K562 (cell line): ENCODE results near the gene SPTSSA. TPM values are rescaled to one million over a fixed set of nuclear protein-coding genes. Genes with fewer than 3 reads are reported as not detected.
A peak's percentile ranks its signal among the peaks of the same experiment; 100 is the strongest.

Source experiments
- FOXM1 ChIP-seq, 2 experiments: fragments of 450-650 bp in 1 of 2; sonication (generic) in 1 of 2; formaldehyde crosslinking in 1 of 2; IDR thresholded peaks; 2 replicates each; pipeline versions ENCODE4 v1.6.1 to v1.9.0; 2017 to 2022; ENCODE audit warnings: low read depth in 2 of 2, mild to moderate bottlenecking in 2 of 2, missing genetic modification reagents in 1 of 2, moderate library complexity in 1 of 2
- KDM4B ChIP-seq, 2 experiments: fragments of 450-650 bp in 1 of 2; sonication (generic) in 1 of 2; IDR thresholded peaks; 2 replicates each; pipeline ENCODE4 v1.6.1; 2016 to 2017; ENCODE audit warnings: borderline replicate concordance in 2 of 2, antibody characterized with exemption in 1 of 2, low read depth in 1 of 2, mild to moderate bottlenecking in 1 of 2
- RBM14 ChIP-seq: fragments of 200-400 bp; formaldehyde crosslinking; IDR thresholded peaks from 2 replicates; pipeline ENCODE4 v1.6.1; 2018; ENCODE audit warnings: low read depth, mild to moderate bottlenecking, low read length, moderate library complexity, borderline replicate concordance; ENCODE audit not compliant: insufficient read depth
- SREBF1 ChIP-seq: fragments of 150-350 bp; IDR thresholded peaks from 2 replicates; pipeline ENCODE4 v1.6.1; 2014; ENCODE audit warnings: antibody characterized with exemption, low read depth, low read length, borderline replicate concordance
- TBP ChIP-seq: optimal IDR thresholded peaks from 2 replicates; pipeline ENCODE3; 2011; ENCODE audit warnings: low read depth, low read length, improper control_type of control experiment
- ZNF133 ChIP-seq: fragments of 250-450 bp; sonication (Bioruptor Pico); IDR thresholded peaks from 2 replicates; pipeline ENCODE4 v1.4.0; 2020; ENCODE audit warnings: mild to moderate bottlenecking
- ZNF407 ChIP-seq: fragments of 450-650 bp; IDR thresholded peaks from 2 replicates; pipeline ENCODE4 v1.6.1; 2016; ENCODE audit warnings: low read depth
- ZNF584 ChIP-seq: fragments of 200-800 bp; sonication (Bioruptor generic); IDR thresholded peaks from 2 replicates; pipeline ENCODE4 v1.6.1; 2016; ENCODE audit warnings: low read depth, mild to moderate bottlenecking, missing genetic modification characterization, missing compliant biosample characterization
- polyA plus RNA-seq, 8 experiments: library from polyadenylated mRNA; depleted of rRNA in 4 of 8; stranded (reverse) in 5 of 8; unstranded in 3 of 8; fragments of >200 nt; fragmentation: Nextera tagmentation in 2 of 8; fragmentation: Illumina TruSeq in 1 of 8; extraction: Ambion mirVana in 2 of 8; extraction: Trizol in 1 of 8; gene quantifications; 2 replicates each; pipeline versions ENCODE4 v1.2.1 to v1.2.3, GENCODE V29; 2011 to 2014; ENCODE audit warnings: inconsistent platforms in 1 of 8, missing spikeins in 1 of 8
- total RNA-seq, 7 experiments: library from RNA; depleted of rRNA in 6 of 7; stranded (reverse); fragments of >200 nt in 6 of 7; fragmentation: Illumina TruSeq in 2 of 7; extraction: Trizol in 2 of 7; gene quantifications; 2 replicates each; pipeline versions ENCODE4 v1.2.1 to v1.2.3, GENCODE V29; 2011 to 2021; ENCODE audit warnings: low replicate concordance in 1 of 7
- TF ChIP-seq, protein P1 (sequence below), 2 experiments: fragments of 450-650 bp; IDR thresholded peaks; 2 replicates each; pipeline ENCODE4 v1.6.1; 2016; ENCODE audit warnings: mild to moderate bottlenecking in 2 of 2, borderline replicate concordance in 1 of 2, low read depth in 1 of 2, moderate library complexity in 1 of 2

SPTSSA gene
- total and polyA plus RNA-seq, 9 of the 15 experiments (the other 6 are each of a cell fraction or from before 2014, with no cell fraction given): 6.8 to 35.7 (median 22.0) TPM

GRCh38 chr14:34465069-34465859 lies 3.2 kb upstream of the SPTSSA start (continued):
- 0 out of 2 replicates have a peak, but pooled peaks have one; percentile 48 for TF ChIP-seq ZNF584 (CRISPR knock-in tag)
- peak; percentile 55 for TF ChIP-seq TBP
- TF ChIP-seq, protein P1, sequence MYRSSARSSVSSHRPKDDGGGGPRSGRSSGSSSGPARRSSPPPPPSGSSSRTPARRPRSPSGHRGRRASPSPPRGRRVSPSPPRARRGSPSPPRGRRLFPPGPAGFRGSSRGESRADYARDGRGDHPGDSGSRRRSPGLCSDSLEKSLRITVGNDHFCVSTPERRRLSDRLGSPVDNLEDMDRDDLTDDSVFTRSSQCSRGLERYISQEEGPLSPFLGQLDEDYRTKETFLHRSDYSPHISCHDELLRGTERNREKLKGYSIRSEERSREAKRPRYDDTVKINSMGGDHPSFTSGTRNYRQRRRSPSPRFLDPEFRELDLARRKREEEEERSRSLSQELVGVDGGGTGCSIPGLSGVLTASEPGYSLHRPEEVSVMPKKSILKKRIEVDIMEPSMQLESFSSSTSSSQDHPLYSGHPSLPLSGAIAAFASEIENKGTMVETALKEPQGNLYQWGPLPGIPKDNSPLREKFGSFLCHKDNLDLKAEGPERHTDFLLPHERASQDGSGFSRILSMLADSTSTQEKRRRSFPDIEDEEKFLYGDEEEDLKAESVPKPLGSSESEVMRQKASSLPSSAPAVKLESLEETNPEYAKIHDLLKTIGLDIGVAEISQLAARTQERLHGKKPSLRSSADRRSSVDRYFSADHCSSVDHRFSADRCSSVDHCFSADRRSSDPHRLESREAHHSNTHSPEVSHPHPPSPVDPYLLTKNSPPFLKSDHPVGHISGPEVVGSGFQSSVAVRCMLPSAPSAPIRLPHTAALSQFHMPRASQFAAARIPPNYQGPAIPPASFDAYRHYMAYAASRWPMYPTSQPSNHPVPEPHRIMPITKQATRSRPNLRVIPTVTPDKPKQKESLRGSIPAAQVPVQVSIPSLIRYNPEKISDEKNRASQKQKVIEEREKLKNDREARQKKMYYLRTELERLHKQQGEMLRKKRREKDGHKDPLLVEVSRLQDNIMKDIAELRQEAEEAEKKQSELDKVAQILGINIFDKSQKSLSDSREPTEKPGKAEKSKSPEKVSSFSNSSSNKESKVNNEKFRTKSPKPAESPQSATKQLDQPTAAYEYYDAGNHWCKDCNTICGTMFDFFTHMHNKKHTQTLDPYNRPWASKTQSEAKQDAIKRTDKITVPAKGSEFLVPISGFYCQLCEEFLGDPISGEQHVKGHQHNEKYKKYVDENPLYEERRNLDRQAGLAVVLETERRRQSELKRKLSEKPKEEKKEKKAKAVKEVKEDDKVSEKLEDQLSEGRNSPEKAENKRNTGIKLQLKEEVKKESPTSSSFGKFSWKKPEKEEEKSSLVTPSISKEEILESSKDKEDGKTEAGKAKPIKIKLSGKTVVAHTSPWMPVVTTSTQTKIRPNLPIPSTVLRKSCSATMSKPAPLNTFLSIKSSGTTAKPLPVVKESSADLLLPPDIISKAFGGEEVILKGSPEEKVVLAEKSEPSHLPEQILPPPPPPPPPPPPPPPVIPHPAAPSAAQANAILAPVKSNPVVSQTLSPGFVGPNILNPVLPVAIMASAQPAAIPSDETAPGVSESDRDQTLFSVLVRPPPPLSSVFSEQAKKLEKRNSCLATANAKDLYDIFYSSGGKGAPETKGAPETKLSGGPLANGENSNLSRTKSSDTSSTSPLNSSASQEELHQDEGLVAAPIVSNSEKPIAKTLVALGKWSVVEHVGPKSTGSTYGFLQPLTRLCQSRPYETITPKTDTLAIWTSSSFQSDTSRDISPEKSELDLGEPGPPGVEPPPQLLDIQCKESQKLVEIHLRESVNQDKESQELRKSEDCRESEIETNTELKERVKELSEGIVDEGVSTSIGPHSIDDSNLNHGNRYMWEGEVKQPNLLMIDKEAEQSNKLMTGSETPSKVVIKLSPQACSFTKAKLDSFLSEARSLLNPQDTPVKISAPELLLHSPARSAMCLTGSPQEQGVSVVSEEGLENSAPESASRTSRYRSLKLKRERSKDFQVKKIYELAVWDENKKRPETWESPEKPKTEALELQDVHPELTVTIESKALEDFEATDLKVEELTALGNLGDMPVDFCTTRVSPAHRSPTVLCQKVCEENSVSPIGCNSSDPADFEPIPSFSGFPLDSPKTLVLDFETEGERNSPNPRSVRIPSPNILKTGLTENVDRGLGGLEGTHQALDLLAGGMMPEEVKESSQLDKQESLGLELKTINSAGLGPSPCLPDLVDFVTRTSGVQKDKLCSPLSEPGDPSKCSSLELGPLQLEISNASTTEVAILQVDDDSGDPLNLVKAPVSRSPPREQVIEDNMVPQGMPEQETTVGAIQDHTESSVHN (IDR thresholded peaks at IDR 0.05; ENCODE audit: borderline replicate concordance in 1 of 2, low read depth in 1 of 2): peak in 1 of 2 experiments; percentile 61; a peak in 1 of 4 replicates
- TF ChIP-seq ZNF407: no peak
- TF ChIP-seq RBM14: no peak
- no peak for TF ChIP-seq KDM4B (IDR thresholded peaks at IDR 0.05; ENCODE audit: borderline replicate concordance in 2 of 2, low read depth in 1 of 2)
- no peak for TF ChIP-seq SREBF1
- no peak for TF ChIP-seq ZNF133
- TF ChIP-seq FOXM1 (IDR thresholded peaks at IDR 0.05; ENCODE audit: low read depth): peak; percentile 28
- no peak for TF ChIP-seq FOXM1 (CRISPR knock-in tag; IDR thresholded peaks at IDR 0.05; ENCODE audit: low read depth)
